ENCODE measurements around the gene VSIG4. TPM values are rescaled to one million over a fixed set of nuclear protein-coding genes. Genes with fewer than 3 reads are reported as not detected.

The VSIG4 gene
- total and polyA plus RNA-seq, 2 donors, result 2.1 to 23.3 TPM

GRCh38 chrX:66035667-66036066 lies 4.2 kb downstream of the VSIG4 start:
- DNase-seq (ENCODE audit: low read depth in 6 of 9, low spot score in 9 of 9), result peak in 1 of 9 donors; percentile 43
- no peaks in the 10 kb centered on the region for H3K4me1 ChIP-seq (ENCODE audit: control insufficient read depth in 2 of 2, insufficient read depth in 2 of 2, low read length in 2 of 2)
- H3K36me3 ChIP-seq (ENCODE audit: control insufficient read depth in 2 of 2, insufficient read depth in 2 of 2, low read length in 1 of 2), result no peaks in the 10 kb centered on the region
- no peak overlapping the region for H3K27ac ChIP-seq (ENCODE audit: low read depth in 1 of 2, low read length in 1 of 2)
- H3K4me3 ChIP-seq (ENCODE audit: low read length in 2 of 2), result no peak overlapping the region
- no peaks in the 10 kb centered on the region for H3K27me3 ChIP-seq (ENCODE audit: control insufficient read depth in 2 of 2, insufficient read depth in 1 of 2, low read length in 1 of 2)
- no peaks in the 10 kb centered on the region for H3K9me3 ChIP-seq (ENCODE audit: control insufficient read depth in 2 of 2, insufficient read depth in 1 of 2, low read length in 1 of 2)

GRCh38 chrX:66030505-66031317 lies 9.2 kb downstream of the VSIG4 start:
- no peaks in the 10 kb centered on the region for H3K36me3 ChIP-seq (ENCODE audit: control insufficient read depth in 2 of 2, insufficient read depth in 2 of 2, low read length in 1 of 2)
- H3K4me3 ChIP-seq (ENCODE audit: low read length in 2 of 2), result no peak overlapping the region
- H3K27ac ChIP-seq (ENCODE audit: low read depth in 1 of 2, low read length in 1 of 2), result no peak overlapping the region
- 79% methylated on average over 7 of the region's 7 CpGs for WGBS
- H3K9me3 ChIP-seq (ENCODE audit: control insufficient read depth in 2 of 2, insufficient read depth in 1 of 2, low read length in 1 of 2), result no peaks in the 10 kb centered on the region
- H3K4me1 ChIP-seq (ENCODE audit: control insufficient read depth in 2 of 2, insufficient read depth in 2 of 2, low read length in 2 of 2), result peaks cover 0 to 5% of the 10 kb centered on the region in 2 donors
- H3K27me3 ChIP-seq (ENCODE audit: control insufficient read depth in 2 of 2, insufficient read depth in 1 of 2, low read length in 1 of 2), result no peaks in the 10 kb centered on the region
- peak in 1 of 9 donors; percentile 58 for DNase-seq (ENCODE audit: low read depth in 6 of 9, low spot score in 9 of 9)

DNA sequence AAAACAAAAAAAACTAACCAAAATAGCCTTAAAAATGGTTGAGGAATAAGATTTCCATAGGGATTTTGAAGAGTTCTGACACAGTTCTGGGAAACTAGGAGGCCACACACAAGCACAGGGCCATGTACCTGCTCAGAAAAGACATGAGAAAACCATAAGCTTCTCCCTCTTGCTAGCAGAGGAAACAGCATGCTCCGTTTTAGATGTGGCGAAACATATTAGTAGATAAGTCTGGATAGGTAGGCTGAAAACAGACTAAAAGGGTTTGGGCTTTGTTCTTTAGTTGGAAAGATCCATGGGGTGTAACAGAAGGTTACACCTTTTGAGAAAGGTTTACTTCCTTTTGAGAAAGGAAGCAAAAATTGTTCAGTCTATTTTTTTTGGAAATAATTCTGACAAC lies 10.9 kb downstream of the VSIG4 start:
- H3K27me3 ChIP-seq (ENCODE audit: control insufficient read depth in 2 of 2, insufficient read depth in 1 of 2, low read length in 1 of 2), result no peaks in the 10 kb centered on the region
- no peaks in the 10 kb centered on the region for H3K9me3 ChIP-seq (ENCODE audit: control insufficient read depth in 2 of 2, insufficient read depth in 1 of 2, low read length in 1 of 2)
- no peaks in the 10 kb centered on the region for H3K36me3 ChIP-seq (ENCODE audit: control insufficient read depth in 2 of 2, insufficient read depth in 2 of 2, low read length in 1 of 2)
- no peak for DNase-seq (ENCODE audit: low read depth in 6 of 9, low spot score in 9 of 9)
- no peak overlapping the region for H3K4me3 ChIP-seq (ENCODE audit: low read length in 2 of 2)
- no peak overlapping the region for H3K27ac ChIP-seq (ENCODE audit: low read depth in 1 of 2, low read length in 1 of 2)
- 92% methylated on average over 2 of the region's 2 CpGs for WGBS
- peaks cover 0 to 5% of the 10 kb centered on the region in 2 donors for H3K4me1 ChIP-seq (ENCODE audit: control insufficient read depth in 2 of 2, insufficient read depth in 2 of 2, low read length in 2 of 2)

DNA sequence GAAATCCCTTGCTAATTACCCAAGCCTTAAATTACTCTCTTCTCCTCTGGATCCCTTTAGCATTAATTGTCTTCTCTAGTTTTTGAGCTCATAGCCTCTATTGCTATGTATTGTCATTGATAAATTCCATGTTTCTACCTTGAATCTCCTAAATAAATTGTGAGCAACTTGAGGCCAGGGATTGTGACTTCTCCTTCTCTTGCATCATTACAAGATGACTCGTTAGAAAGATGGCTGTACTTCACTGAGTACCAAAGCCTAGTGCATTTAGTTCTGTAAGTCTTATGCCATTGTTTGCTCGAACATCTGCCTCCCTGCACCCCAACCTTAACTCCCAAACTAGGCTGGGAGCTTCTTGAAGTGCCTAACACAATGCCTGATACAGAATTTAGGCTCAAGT lies 15.3 kb downstream of the VSIG4 start:
- 93% methylated on average over 2 of the region's 2 CpGs for WGBS
- Histone ChIP-seq H3K27ac (ENCODE audit: low read depth in 1 of 2, low read length in 1 of 2) (no peak overlapping the region), H3K4me3 (ENCODE audit: low read length in 2 of 2) (no peak overlapping the region), H3K36me3 (ENCODE audit: control insufficient read depth in 2 of 2, insufficient read depth in 2 of 2, low read length in 1 of 2) (no peaks in the 10 kb centered on the region), H3K4me1 (ENCODE audit: control insufficient read depth in 2 of 2, insufficient read depth in 2 of 2, low read length in 2 of 2) (peaks cover 0 to 8% of the 10 kb centered on the region in 2 donors), H3K9me3 (ENCODE audit: control insufficient read depth in 2 of 2, insufficient read depth in 1 of 2, low read length in 1 of 2) (no peaks in the 10 kb centered on the region), H3K27me3 (ENCODE audit: control insufficient read depth in 2 of 2, insufficient read depth in 1 of 2, low read length in 1 of 2) (no peaks in the 10 kb centered on the region)
- no peak for DNase-seq (ENCODE audit: low read depth in 6 of 9, low spot score in 9 of 9)

DNA sequence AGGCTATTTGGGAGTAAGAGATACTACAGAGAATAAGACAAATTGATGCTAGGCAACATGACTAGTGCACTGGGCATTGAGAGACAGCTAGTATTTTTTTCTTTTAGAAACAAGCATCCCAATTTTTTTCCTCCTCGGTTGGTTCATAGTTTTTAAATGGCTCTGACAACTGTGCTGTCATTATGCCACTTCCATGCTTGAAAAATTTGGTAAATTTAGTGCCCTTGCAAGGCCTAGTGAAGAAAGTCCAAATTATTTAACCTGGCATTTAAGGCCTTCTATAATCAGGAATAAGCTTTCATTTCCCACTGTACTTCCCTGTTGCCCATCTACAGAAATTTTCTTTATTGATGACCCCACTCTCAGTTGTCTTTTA lies 15.8 kb downstream of the VSIG4 start:
- Histone ChIP-seq H3K27me3 (ENCODE audit: control insufficient read depth in 2 of 2, insufficient read depth in 1 of 2, low read length in 1 of 2) (no peaks in the 10 kb centered on the region), H3K4me1 (ENCODE audit: control insufficient read depth in 2 of 2, insufficient read depth in 2 of 2, low read length in 2 of 2) (peaks cover 0 to 8% of the 10 kb centered on the region in 2 donors), H3K9me3 (ENCODE audit: control insufficient read depth in 2 of 2, insufficient read depth in 1 of 2, low read length in 1 of 2) (no peaks in the 10 kb centered on the region), H3K4me3 (ENCODE audit: low read length in 2 of 2) (no peak overlapping the region), H3K27ac (ENCODE audit: low read depth in 1 of 2, low read length in 1 of 2) (no peak overlapping the region), H3K36me3 (ENCODE audit: control insufficient read depth in 2 of 2, insufficient read depth in 2 of 2, low read length in 1 of 2) (no peaks in the 10 kb centered on the region)
- no peak for DNase-seq (ENCODE audit: low read depth in 6 of 9, low spot score in 9 of 9)
- WGBS, result 90% methylated on average over 1 of the region's 1 CpG

DNA sequence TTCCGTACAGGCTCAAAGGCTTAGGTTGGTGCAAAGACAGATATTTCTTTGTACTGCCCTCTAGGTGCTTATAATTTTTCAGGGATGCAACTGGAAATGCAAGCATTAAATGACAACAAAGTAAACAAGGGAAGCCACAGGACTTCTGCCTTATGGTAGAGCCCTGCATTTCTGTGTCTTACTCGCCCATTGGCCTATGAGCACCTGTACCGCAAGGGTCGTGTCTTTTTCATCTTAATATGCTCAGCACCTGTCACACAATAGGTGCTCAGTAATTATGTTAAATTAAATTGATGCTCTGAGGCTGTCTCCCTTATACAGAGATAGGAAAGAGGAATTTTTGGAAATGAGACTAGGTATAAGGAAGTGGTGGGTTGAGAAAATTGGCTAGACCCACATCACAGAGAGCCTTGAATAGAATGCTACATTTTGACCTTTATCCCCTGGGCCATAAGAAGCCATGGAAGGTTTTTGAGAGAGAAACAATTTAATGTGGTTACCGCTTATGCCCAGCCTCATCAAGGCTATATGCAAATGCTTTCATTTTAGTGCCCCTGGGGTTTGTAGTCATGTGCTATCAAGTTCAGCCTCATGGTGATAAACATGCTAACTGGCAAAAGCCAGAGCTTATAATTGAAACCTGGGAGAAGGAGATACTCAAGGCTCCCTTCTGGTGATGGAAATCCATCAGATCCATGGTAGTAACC lies 16.3 kb downstream of the VSIG4 start:
- Histone ChIP-seq H3K9me3 (ENCODE audit: control insufficient read depth in 2 of 2, insufficient read depth in 1 of 2, low read length in 1 of 2) (no peaks in the 10 kb centered on the region), H3K4me1 (ENCODE audit: control insufficient read depth in 2 of 2, insufficient read depth in 2 of 2, low read length in 2 of 2) (peaks cover 0 to 9% of the 10 kb centered on the region in 2 donors), H3K27me3 (ENCODE audit: control insufficient read depth in 2 of 2, insufficient read depth in 1 of 2, low read length in 1 of 2) (no peaks in the 10 kb centered on the region), H3K36me3 (ENCODE audit: control insufficient read depth in 2 of 2, insufficient read depth in 2 of 2, low read length in 1 of 2) (no peaks in the 10 kb centered on the region), H3K27ac (ENCODE audit: low read depth in 1 of 2, low read length in 1 of 2) (no peak overlapping the region), H3K4me3 (ENCODE audit: low read length in 2 of 2) (no peak overlapping the region)
- WGBS, result 96% methylated on average over 5 of the region's 5 CpGs
- no peak for DNase-seq (ENCODE audit: low read depth in 6 of 9, low spot score in 9 of 9)

GRCh38 chrX:66022632-66023384 lies 17.1 kb downstream of the VSIG4 start:
- Histone ChIP-seq H3K9me3 (ENCODE audit: control insufficient read depth in 2 of 2, insufficient read depth in 1 of 2, low read length in 1 of 2) (no peaks in the 10 kb centered on the region), H3K27me3 (ENCODE audit: control insufficient read depth in 2 of 2, insufficient read depth in 1 of 2, low read length in 1 of 2) (no peaks in the 10 kb centered on the region), H3K36me3 (ENCODE audit: control insufficient read depth in 2 of 2, insufficient read depth in 2 of 2, low read length in 1 of 2) (no peaks in the 10 kb centered on the region), H3K4me1 (ENCODE audit: control insufficient read depth in 2 of 2, insufficient read depth in 2 of 2, low read length in 2 of 2) (peaks cover 0 to 11% of the 10 kb centered on the region in 2 donors), H3K27ac (ENCODE audit: low read depth in 1 of 2, low read length in 1 of 2) (no peak overlapping the region), H3K4me3 (ENCODE audit: low read length in 2 of 2) (no peak overlapping the region)
- WGBS, result 92% methylated on average over 5 of the region's 5 CpGs
- no peak for DNase-seq (ENCODE audit: low read depth in 6 of 9, low spot score in 9 of 9)

DNA sequence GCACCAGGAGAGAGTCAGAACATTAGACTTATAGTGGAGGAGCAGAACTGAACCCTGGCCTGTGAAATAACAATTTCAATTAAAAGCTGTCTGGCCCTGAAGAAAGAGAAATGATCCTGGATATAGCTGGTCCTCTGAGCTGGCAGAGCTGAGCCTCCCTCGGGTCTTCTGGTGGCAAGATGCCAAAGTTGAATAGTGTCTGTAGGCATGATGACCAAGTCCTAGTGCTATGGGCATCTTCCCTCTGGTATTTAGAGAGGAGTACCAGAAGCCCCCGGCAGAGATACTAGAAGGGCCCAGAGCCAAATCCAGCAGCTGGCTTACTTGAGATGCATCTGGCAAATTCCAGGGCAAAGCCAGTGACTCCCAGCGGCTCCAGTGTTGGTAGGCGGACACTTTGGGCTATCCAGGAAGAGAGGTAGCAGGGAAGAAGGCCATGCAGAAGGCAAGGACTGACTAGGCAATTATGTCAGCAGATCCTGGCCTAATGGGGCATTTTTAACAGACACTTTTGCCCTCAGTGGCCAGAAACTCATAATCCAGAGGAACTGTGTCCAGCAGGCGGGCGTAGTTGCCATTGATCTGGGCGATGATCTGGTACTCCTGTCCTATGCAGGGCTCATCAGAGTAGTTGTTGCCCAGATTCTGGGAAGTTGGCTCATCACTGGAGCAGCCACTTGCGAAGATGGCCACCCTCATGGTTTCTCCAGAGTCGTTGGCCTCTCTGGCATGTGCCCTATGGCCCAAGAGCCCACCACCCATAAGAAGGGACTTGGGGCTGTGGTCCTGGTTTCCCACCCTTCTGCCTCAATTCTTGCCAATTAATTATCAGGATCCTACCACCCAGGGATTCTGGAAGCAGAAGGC lies 17.9 kb downstream of the VSIG4 start:
- Histone ChIP-seq H3K27me3 (ENCODE audit: control insufficient read depth in 2 of 2, insufficient read depth in 1 of 2, low read length in 1 of 2) (no peaks in the 10 kb centered on the region), H3K36me3 (ENCODE audit: control insufficient read depth in 2 of 2, insufficient read depth in 2 of 2, low read length in 1 of 2) (no peaks in the 10 kb centered on the region), H3K4me1 (ENCODE audit: control insufficient read depth in 2 of 2, insufficient read depth in 2 of 2, low read length in 2 of 2) (peaks cover 0 to 15% of the 10 kb centered on the region in 2 donors), H3K9me3 (ENCODE audit: control insufficient read depth in 2 of 2, insufficient read depth in 1 of 2, low read length in 1 of 2) (no peaks in the 10 kb centered on the region), H3K27ac (ENCODE audit: low read depth in 1 of 2, low read length in 1 of 2) (no peak overlapping the region), H3K4me3 (ENCODE audit: low read length in 2 of 2) (no peak overlapping the region)
- 89% methylated on average over 9 of the region's 9 CpGs for WGBS
- no peak for DNase-seq (ENCODE audit: low read depth in 6 of 9, low spot score in 9 of 9)

Measured in thymus (tissue), 11 donors.